OCI-LY1 (cell line): ENCODE measurements around the gene CYTH3.
"Not testable (repeated sequence)": the region's sequence is repeated elsewhere in the genome, so short reads cannot be mapped to it uniquely, and the experiment has no call there.

Experiments
- H2AFZ ChIP-seq: fragments of 200-600 bp; sonication (generic), shearing (Covaris generic); 2 replicates; pipeline ENCODE4 v1.6.0; 2014; ENCODE audit warnings: antibody characterized with exemption, mild to moderate bottlenecking, low read length
- H3F3A ChIP-seq: fragments of 200-600 bp; sonication (generic), shearing (Covaris generic); 2 replicates; pipeline ENCODE4 v1.6.0; 2014; ENCODE audit warnings: mild to moderate bottlenecking, antibody characterized with exemption, low read length, moderate library complexity; ENCODE audit not compliant: insufficient read depth
- H3K27ac ChIP-seq: fragments of 200-600 bp; sonication (generic); 2 replicates; pipeline ENCODE4 v1.5.1; 2014; ENCODE audit warnings: low read length, mixed run types, mild to moderate bottlenecking, low read depth; ENCODE audit not compliant: poor library complexity, severe bottlenecking
- H3K27me3 ChIP-seq: fragments of 200-600 bp; sonication (generic); 2 replicates; pipeline ENCODE4 v1.6.0; 2014; ENCODE audit warnings: antibody characterized with exemption, mild to moderate bottlenecking, low read length, moderate library complexity; ENCODE audit not compliant: insufficient read depth
- H3K36me3 ChIP-seq: fragments of 200-600 bp; sonication (generic); 2 replicates; pipeline ENCODE4 v1.6.1; 2014; ENCODE audit warnings: mild to moderate bottlenecking, antibody characterized with exemption, low read length, moderate library complexity, mixed read lengths; ENCODE audit not compliant: insufficient read depth
- H3K4me1 ChIP-seq: fragments of 200-600 bp; sonication (generic); 2 replicates; pipeline ENCODE4 v1.5.1; 2014; ENCODE audit warnings: mild to moderate bottlenecking, low read length, moderate library complexity; ENCODE audit not compliant: insufficient read depth, severe bottlenecking
- H3K4me2 ChIP-seq: fragments of 200-600 bp; sonication (generic), shearing (Covaris generic); 2 replicates; pipeline ENCODE4 v1.6.1; 2014; ENCODE audit warnings: low read length
- H3K4me3 ChIP-seq: fragments of 200-600 bp; sonication (generic); 2 replicates; pipeline ENCODE4 v1.5.1; 2014; ENCODE audit warnings: low read length, low read depth, mild to moderate bottlenecking, mixed read lengths; ENCODE audit not compliant: poor library complexity, severe bottlenecking
- H3K79me2 ChIP-seq: fragments of 200-600 bp; shearing (Covaris generic); 2 replicates; pipeline ENCODE4 v1.6.1; 2016; ENCODE audit warnings: mixed run types, low read length, mixed read lengths; ENCODE audit not compliant: insufficient read depth
- H3K9ac ChIP-seq: fragments of 200-600 bp; sonication (generic), shearing (Covaris generic); 2 replicates; pipeline ENCODE4 v1.6.1; 2014; ENCODE audit warnings: mild to moderate bottlenecking, low read length, mixed read lengths
- H3K9me2 ChIP-seq: fragments of 200-600 bp; sonication (generic), shearing (Covaris generic); 2 replicates; pipeline ENCODE4 v1.6.1; 2014; ENCODE audit warnings: low read depth, mild to moderate bottlenecking, low read length, mixed read lengths
- H3K9me3 ChIP-seq: fragments of 200-600 bp; shearing (Covaris generic); 2 replicates; pipeline ENCODE4 v1.6.1; 2014; ENCODE audit warnings: low read length, mixed read lengths
- H4K20me1 ChIP-seq: fragments of 200-600 bp; sonication (generic), shearing (Covaris generic); 2 replicates; pipeline ENCODE4 v1.6.0; 2016; ENCODE audit warnings: mild to moderate bottlenecking, low read length; ENCODE audit not compliant: insufficient read depth
- CTCF ChIP-seq: fragments of 200-600 bp; sonication (generic), shearing (Covaris generic); IDR thresholded peaks from 2 replicates; pipeline ENCODE4 v1.5.1; 2017; ENCODE audit warnings: mild to moderate bottlenecking, antibody characterized with exemption, low read length, moderate library complexity, mixed read lengths
- EZH2 ChIP-seq: fragments of 200-600 bp; sonication (generic), shearing (Covaris generic); IDR thresholded peaks from 2 replicates; pipeline ENCODE4 v1.8.0; 2017; ENCODE audit warnings: borderline replicate concordance, mixed run types, mild to moderate bottlenecking, antibody characterized with exemption, low read length, moderate library complexity, mixed read lengths

CYTH3 gene

DNA sequence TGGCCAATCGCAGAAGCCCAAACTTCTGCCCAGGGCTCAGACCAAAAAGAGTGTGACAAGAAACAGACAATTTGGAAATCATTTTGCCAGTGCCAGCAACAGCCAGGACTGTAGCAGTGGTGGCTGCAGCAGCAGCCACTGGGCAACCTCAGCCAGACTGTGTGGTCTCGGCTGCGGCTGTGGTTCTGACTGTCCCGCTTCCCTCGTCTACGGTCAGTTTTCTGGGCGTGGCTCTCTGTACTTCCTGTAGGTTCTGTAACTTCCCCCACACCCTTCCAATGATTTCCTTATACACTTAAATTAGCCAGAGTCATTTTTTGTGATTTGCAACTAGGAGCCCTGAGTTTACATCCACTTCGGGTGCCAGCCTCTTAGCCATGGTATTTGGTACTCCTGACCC lies 39.9 kb downstream of the CYTH3 start:
- no peak overlapping the region for H3K4me2 ChIP-seq
- no peaks in the 10 kb centered on the region for H4K20me1 ChIP-seq
- H3K27ac ChIP-seq, result no peak overlapping the region
- TF ChIP-seq CTCF (no peak), EZH2 (no peak)
- H3K27me3 ChIP-seq, result 0 out of 2 replicates have a peak, but pooled peaks cover 5% of the 10 kb centered on the region
- no peaks in the 10 kb centered on the region for H3K36me3 ChIP-seq
- no peak overlapping the region for H2AFZ ChIP-seq
- no peak overlapping the region for H3K9ac ChIP-seq
- no peaks in the 10 kb centered on the region for H3K79me2 ChIP-seq
- no peak overlapping the region for H3K4me3 ChIP-seq
- H3K4me1 ChIP-seq, result no peaks in the 10 kb centered on the region
- H3K9me3 ChIP-seq, result no peaks in the 10 kb centered on the region
- no peaks in the 10 kb centered on the region for H3K9me2 ChIP-seq
- no peaks in the 10 kb centered on the region for H3F3A ChIP-seq

GRCh38 chr7:6232116-6232515 lies 40.3 kb downstream of the CYTH3 start:
- H2AFZ ChIP-seq, result no peak overlapping the region
- H3K79me2 ChIP-seq, result no peaks in the 10 kb centered on the region
- H3K27me3 ChIP-seq, result 0 out of 2 replicates have a peak, but pooled peaks cover 5% of the 10 kb centered on the region
- H3K9me2 ChIP-seq, result no peaks in the 10 kb centered on the region
- no peaks in the 10 kb centered on the region for H3F3A ChIP-seq
- H3K9ac ChIP-seq, result no peak overlapping the region
- H4K20me1 ChIP-seq, result no peaks in the 10 kb centered on the region
- no peak overlapping the region for H3K27ac ChIP-seq
- H3K4me2 ChIP-seq, result no peak overlapping the region
- no peaks in the 10 kb centered on the region for H3K36me3 ChIP-seq
- no peaks in the 10 kb centered on the region for H3K4me1 ChIP-seq
- no peaks in the 10 kb centered on the region for H3K9me3 ChIP-seq
- H3K4me3 ChIP-seq, result no peak overlapping the region
- TF ChIP-seq CTCF (no peak), EZH2 (no peak)

- no peak overlapping the region for H3K4me3 ChIP-seq
- no peaks in the 10 kb centered on the region for H3K79me2 ChIP-seq
- no peak overlapping the region for H3K4me2 ChIP-seq
- H3K9me3 ChIP-seq, result no peaks in the 10 kb centered on the region
- H4K20me1 ChIP-seq, result no peaks in the 10 kb centered on the region
- H2AFZ ChIP-seq, result no peak overlapping the region
- H3K4me1 ChIP-seq, result no peaks in the 10 kb centered on the region
- no peaks in the 10 kb centered on the region for H3K36me3 ChIP-seq
- H3F3A ChIP-seq, result no peaks in the 10 kb centered on the region
- no peak overlapping the region for H3K9ac ChIP-seq
- no peak overlapping the region for H3K27ac ChIP-seq
- no peak for TF ChIP-seq CTCF
- TF ChIP-seq EZH2, result no peak
- H3K27me3 ChIP-seq, result 0 out of 2 replicates have a peak, but pooled peaks cover 5% of the 10 kb centered on the region
- no peaks in the 10 kb centered on the region for H3K9me2 ChIP-seq
Observed at GRCh38 chr7:6231184-6231583, 41.2 kb downstream of the CYTH3 start.

DNA sequence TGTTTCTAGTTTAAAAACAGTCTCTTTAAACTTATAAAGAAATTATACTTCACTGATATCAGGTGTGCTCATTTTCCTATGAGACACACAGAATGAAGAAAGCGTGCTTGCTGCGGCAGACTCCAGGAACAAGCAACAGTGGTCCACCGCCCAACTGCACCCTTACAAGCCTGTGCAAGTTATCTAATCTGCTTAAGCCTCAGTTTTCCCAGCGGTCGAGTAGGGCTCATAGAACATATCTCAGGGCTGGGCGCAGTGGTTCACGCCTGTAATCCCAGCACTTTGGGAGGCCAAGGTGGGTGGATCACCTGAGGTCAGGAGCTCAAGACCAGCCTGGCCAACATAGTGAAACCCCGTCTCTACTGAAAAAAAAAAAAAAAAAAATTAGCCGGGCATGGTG lies 43.1 kb downstream of the CYTH3 start:
- H3K4me1 ChIP-seq, H3K9ac ChIP-seq, H4K20me1 ChIP-seq, H2AFZ ChIP-seq, H3K9me3 ChIP-seq, H3K9me2 ChIP-seq, H3K27ac ChIP-seq, H3K4me2 ChIP-seq, H3K79me2 ChIP-seq, H3K4me3 ChIP-seq, H3K36me3 ChIP-seq, H3F3A ChIP-seq, H3K27me3 ChIP-seq: not testable (repeated sequence)
